GM21576 (cell line): ENCODE measurements around the gene NFATC1.
A peak's percentile ranks its signal among the peaks of the same experiment; 100 is the strongest.

Experiments used
- ATAC-seq: cut with Tn5 transposase; IDR thresholded peaks from one replicate; pipeline ENCODE4 v1.9.1; 2021; ENCODE audit warnings: mild to moderate bottlenecking, moderate library complexity; ENCODE audit not compliant: unreplicated experiment

NFATC1 gene

DNA sequence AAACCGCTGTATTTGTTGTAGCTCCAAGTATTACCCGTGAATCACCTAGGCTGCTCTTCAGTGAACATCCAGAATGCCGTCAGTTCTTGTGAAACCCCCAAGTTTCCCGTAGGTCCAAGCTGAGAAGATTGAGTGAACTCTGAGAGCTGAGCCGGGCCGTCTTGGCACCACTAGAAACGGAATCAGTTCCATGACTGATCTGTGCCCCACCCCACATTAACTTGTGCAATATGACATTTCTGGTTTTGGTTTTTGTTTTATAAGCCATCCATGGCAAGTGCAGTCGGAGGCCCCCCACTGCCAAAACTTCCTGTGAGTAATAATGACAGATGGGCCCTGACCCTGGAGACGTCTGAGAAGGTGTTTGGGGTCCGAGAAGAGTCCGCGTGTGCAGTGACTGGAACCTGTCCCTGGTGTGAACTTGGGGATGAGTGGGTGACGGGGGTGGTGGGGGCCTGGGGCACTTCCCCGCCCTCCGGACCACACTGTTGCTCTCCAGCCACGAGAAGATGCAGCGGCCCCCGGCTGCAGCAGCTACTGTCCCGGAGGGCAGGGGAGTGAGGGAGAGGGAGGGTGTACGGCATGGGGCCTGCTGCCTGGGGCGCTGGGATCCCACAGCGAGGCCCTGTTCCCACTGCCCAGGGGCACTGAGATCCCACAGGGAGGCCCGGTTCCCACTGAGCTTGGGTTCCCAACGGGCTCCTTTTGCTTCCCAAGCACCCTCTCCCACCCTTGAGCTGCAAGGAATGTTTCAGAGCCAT, 26.5 kb downstream of the NFATC1 start:
- ATAC-seq = peak; percentile 92

DNA sequence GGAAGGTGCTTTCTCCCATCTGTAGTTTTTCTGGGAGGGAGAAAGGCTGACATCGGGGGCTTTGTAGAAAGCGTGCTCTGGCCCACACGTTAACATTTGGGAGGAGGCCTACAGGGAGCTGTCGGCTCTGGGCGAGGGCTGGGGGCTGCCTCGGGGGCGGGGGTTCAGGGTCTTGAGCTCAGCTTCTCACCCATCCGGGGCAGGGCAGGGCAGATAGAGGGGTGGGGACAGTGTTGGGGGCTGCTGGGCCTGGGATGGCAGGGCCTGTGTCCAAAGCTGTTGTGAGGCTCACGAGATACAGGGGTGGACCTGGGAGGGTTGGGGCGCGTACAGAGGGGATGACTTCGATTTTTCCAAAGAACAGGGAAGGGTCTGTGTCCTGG, 27.0 kb downstream of the NFATC1 start:
- no peak for ATAC-seq

DNA sequence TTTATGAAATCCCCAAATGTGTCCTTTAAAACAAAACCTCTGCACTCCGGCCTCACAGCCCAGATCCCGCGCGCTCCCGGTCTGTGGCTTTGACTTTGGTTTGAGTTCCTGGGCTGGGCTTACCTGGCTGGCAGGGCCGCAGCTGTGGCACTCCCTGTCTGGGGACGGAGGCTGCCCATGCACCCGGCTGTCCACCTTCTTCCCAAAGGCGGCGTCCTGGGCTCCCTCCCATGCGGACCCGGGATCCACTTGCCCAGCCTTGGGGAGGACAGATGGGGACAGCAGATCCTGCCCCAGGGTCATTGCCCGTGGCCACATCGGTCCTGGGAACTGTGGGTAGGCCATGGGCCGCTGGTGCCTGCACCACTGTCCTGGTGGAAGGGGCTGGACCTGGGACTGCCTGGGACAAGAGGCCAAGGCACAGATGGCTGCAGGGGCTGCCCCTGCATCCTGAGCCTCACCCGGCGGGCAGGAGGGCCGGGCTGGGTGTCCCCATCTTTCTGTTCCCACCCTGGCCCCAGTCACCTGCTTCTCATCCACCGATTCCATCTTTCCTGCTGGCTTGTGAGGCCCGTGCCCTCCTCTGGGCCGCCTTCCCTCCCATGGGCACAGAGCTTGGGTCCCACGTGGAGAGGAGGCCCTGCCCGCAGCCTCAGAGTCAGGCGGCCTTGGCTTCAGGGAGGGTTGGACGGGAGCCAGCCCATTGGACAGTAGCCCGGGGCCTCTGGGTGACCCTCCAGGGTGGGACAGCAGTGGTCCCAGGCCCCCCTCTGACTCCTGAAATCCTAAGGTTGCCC, 27.7 kb downstream of the NFATC1 start:
- ATAC-seq = no peak

DNA sequence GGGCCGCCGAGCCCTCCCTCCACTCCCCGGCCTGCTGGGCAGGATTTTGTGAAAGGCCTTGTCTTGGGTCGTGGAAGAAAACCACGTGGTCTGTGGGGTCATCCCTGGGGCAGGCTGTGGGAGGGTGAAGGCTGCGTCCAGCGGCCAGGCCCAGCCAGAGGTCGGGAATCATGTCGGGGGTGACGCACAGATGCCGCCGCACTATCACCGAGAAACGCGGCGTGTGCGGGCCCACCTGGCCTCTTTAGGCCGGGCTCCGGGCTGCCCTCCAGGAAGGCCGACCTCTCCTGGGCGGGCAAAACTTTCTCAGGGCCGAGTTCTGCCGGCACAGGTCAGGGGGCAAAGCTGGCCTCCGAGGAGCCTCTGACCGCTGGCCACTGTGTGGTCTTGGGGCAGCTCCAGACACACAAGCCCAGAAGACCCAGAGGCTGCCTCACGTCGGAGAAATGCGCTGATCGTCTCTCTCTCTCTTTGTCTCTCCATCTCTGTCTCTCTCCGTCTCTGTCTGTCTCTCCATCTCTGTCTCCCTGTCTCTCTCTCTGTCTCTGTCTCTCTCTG, 28.4 kb downstream of the NFATC1 start:
- ATAC-seq = no peak

DNA sequence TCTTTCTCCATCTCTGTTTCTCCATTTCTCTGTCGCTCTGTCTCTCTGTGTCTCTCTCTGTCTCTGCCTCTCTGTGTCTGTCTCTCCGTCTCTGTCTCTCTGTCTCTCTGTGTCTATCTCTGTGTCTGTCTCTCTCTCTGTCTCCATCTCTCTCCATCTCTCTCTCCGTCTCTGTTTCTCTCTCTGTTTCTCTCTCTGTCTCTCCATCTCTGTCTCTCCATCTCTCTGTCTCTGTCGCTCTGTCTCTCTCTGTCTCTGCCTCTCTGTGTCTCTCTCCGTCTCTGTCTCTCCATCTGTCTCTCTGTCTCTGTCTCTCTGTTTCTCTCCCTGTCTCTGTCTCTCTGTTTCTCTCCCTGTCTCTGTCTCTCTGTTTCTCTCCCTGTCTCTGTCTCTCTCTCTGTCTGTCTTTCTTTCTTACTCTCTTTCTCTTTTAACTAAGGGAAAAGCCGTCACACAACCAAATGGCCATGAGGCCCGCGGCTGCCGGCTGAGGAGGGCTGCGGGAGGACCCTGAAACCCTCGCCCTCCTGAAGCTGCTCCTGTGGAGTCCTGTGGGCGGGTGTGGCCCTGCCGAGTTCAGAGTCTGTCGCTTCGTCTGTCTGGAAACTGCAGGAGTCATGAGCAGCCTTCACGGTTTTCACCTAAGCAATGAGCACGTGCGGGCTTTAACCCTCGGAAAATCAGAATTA, 29.3 kb downstream of the NFATC1 start:
- no peak for ATAC-seq

DNA sequence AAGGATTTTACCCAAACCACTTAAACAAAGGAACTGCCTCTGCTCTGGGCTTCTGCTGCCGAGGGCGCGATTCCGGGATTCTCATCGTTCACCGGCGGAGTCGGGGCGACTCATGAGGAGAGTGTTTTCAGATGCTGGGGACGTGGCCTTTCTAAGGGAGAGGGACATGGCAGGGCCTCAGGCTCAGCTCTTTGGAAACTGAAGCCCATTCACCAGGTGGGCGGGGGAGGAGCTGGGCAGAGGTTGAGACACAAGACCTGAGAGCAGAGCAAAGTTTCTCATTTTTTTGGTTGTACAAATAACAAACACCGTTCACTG, 29.8 kb downstream of the NFATC1 start:
- ATAC-seq = no peak

DNA sequence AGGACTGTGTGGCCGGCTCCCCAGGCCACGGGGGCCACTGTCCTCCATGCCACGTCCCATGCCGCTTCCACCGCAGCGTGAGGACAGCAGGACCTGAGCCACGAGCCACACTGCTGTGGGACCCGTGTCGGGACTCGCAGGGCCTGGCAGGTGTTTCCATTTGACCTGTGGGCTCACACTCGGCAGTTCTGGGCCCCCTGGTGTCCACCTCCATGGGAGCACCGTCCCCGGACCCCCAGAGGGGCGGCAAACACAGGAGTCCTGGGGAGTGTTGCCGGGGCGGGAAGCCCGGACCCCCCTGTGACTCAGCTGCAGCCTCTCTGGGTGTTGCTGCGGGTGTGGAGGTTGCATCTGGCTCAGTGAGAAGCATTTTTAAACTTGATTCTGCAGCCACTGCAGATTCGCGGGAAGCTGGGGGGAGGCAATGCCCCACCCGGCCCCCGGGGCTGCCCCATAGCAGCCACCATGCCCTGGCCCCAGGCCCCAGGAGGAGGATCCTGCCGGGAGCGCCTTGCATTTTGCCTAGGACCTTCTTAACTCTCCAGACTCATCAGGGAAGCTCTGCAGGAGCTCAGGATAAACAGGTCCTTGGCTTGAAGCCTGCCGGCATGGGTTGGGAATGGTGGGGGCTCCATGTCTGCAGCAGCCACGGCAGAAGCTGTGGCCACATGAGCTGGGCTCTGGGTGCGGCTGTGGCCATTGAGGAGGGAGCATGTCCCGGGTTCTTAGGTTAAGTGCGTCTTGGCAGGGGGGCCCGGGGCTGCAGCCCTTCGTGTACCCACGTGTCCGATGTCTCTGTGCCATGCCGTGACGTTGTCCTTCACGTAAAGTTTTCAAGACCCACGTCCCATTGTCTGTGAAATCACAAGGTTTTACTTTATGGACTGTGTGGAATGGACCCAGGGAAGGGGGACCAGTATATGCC, 30.9 kb downstream of the NFATC1 start:
- ATAC-seq = no peak

DNA sequence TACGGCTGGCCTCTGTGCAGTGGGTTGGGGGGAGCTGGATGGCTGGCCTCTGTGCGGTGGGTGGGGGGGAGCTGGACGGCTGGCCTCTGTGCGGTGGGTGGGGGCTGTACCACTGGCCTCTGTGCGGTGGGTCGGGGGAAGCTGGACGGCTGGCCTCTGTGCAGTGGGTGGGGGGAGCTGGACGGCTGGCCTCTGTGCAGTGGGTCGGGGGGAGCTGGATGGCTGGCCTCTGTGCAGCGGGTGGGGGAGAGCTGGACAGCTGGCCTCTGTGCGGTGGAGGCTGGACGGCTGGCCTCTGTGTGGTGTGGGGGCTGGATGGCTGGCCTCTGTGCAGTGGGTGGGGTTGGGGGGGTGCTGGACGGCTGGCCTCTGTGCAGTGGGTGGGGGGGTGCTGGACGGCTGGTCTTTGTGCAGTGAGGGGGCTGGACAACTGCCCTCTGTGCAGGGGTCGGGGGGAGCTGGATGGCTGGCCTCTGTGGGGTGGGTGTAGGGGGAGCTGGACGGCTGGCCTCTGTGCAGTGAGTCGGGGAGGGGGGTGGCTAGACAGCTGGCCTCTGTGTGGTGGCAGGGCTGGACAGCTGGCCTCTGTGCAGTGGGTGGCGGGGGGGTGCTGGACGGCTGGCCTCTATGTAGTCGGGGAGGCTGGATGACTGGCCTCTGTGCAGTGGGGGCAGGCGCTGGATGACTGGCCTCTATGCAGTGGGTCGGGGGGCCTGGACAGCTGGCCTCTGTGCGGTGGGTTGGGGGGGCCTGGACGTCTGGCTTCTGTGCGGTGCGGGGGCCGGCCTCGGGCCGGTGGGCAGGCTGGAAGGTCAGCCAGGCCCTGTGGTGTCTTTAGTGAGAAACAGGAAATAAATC, 31.9 kb downstream of the NFATC1 start:
- no peak for ATAC-seq

DNA sequence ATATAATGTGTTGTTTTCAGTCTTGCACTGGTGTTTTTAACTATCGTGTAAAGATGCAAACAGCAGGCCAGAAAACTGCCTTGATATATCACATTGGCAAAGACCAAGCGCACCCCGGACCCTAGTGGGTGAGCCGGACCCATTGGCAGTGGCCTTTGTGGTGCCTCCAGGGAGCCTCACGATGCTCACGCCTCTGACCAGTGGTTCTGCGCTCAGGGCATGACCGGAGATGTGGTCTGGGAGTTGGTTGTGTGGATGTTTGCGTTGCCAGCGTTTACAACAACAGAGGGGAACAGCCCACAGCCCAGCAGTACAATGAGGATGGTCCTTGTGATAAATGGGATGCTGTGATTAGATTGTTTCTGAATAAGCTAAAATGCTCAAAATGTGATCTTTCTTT, 32.6 kb downstream of the NFATC1 start:
- ATAC-seq = no peak

DNA sequence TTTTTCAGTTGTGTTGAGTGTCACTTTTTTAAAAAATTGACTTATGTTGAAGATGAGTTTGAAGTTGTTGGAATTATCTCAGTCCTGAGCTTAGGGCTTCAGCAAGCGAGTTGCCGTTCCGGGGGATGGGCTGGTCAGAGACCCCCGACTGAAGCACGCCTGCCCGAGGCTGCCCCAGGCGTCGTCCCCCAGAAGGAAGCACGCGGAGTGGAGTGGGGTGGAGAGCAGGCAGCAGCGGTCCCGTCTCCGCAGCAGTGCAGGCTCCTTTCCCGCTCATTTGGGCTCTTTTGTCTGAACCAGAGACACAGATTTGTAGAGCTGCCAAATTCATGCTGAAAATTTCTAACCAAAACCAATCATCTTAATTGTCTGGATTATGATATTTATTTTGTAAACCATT, 33.7 kb downstream of the NFATC1 start:
- no peak for ATAC-seq

DNA sequence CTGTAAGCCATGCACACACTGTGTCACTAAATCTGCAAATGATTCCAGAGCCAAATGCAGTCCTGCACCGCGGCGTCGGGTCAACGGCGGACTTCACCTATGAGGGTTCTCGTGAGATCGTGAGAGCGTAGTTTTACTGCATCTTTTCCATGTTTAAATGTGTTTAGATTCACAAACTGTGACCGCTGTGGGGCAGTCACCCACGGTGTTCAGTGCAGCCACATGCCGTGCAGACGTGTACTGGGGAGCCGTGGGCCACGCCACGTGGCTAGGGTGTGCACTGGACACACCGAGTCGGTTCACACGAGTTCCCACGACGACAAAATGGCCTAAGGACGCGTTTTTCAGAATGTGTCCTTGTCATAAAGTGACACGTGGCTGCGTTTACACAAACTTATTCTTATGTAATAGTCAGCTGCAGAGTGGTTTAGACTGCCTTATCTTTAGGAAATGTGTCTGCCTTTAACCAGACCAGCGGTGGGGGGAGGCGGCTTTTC, 34.1 kb downstream of the NFATC1 start:
- no peak for ATAC-seq

DNA sequence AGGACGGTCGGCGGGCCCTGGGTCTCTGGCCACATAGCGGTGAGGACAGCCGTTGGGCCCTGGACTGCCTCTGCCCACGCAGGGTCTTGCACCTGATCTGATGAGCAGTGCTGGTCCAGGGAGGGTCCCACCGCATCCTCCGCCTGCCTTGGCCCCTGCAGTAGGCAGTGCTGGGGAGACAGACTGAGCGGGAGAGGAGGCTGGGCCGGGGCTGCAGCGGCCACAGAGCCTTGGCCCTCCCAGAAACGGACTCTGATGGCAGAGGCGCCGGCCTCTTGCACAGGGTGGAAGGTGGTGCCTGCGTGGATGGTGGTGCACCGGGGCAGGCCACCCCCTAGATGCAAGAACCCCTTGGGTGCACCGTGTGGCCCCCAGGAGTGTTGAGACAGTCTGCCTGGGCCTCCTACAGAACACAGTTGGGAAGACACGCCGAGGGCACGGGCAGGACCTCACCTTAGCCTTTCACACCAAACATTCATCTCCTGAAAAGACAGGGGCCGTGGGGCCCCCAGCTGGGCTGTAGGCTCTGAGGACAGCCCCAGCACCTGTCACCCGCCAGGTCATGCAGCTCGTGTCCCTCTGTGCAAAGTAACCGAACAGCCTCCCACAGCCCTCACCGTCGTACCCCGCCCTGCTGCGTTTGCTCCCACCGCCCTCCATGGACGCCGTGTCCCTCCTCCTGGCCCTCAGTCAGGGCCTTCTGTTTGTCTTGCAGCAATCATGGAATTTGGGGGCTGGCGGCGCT, 36.8 kb downstream of the NFATC1 start:
- ATAC-seq = no peak

DNA sequence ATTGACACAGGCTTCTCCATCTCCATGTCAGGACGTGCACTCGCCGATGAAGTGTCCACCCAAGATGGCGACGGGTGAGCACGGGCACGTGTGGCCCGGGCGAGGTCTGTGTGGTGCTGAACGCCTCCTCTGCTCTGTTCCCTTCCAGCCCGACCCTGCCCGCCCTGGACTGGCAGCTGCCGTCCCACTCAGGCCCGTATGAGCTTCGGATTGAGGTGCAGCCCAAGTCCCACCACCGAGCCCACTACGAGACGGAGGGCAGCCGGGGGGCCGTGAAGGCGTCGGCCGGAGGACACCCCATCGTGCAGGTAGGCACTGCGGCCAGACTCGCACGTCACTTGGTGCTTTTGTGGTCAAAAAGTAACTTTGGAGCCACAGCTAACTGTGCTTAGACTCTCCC, 37.7 kb downstream of the NFATC1 start:
- ATAC-seq = no peak

DNA sequence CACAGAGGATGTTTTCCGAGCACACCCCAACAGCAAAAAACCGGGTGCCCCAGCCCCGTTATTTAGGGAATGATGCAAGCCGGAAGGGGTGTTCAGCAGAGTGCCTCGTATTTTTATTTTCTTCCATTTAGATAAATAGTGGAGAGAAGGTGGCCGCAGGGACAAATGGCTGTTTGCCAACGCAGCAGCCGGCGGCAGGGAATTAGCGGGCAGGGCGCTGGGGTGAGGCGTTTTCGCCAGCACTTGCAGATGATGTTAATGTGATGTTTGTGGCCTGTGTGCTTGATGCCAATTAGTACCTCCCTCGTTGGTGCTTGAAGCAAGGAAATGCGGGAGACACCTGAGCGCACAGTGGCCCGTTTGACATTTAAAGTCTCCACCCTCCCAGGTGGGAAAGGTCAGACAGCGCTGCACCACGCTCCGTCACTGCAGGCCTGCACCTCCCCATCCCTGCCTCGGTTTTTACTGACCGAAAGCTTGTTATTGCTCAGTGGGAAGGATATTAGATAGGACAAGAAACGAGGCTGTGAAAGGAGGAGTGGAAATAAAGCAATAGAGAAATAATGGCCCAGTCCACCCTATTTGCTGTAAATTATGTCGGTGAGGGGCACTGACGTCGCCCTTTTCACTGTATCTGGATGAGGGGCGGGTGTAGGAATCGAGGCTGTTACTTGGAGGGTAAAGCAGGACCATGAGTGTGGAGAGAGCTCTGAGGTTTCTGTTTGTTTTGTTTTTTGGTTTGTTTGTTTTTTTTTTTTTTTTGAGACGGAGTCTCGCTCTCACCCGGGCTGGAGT, 39.1 kb downstream of the NFATC1 start:
- no peak for ATAC-seq

DNA sequence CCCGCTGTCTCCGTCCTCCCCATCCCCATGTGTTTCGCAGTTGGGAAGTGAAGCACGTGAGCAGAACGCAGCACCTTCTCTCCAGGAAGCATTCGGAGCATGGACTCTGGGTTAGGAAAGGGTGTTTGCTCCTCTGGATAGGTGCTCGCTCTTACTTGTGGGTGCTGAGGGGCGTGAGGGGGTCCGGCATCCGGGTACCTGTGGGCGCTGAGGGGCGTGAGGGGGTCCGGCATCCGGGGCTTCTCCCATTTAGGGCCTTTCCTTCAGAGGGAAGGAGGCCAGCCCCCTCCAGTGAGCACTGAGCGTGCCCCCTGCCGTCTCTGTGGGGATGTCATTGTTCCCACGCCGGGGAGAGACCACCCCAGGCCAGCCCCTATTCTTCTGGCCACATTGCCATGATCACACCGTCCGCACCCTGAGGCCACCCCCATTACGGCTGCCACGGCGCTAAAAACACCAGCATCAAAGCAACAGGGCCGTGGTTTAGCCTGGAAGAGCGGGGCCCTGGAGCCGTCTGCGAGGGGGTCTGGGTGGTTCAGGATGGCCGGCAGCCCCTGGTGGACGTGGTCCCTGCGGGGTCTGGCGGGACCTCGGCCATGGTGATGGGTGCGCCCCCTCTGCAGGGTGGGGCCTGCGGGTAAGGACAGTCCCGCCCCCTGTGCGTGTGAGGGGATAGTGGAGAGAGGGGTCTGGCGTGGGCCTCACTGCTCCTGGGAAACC, 41.0 kb downstream of the NFATC1 start:
- ATAC-seq = no peak

DNA sequence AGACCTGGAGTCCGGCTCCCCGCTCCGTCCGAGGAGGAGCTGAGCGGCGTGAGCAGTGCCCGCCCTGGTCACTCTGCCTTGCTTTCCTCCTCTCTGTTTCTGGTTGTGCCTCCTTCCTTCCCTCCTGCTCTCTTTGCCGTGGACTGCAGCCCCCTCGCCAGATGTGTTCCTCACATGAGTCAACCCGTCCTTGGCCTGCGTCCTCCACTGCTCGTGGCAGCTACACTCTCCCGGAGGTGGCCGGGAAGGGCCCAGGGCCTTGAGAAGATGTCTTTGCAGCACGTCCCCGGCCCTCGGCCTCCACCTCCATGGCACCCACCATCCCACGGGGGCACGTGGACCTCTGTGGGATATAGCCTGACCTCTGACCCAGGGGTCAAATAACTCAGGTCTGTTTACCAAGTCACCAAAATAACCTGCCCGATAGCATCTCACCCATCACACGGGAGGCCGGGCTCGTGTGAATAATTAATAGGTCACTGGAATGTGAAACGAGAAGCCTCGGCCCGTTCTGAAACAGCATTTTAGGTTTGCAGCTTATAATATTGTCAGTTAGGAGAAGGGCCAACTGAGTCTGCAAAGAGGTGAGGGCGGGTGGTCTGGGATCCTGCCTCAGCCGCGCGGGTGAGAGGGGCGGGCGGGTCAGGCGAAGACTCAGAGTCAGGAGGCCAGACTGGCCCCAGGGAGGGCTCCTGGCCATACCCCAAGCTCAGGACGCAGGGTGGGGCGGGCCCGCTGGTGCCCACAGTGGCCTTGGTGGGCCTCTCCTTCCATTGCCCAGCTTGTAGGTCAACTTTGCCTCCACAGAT, 42.6 kb downstream of the NFATC1 start:
- ATAC-seq = no peak
